IMR-90 (cell line): ENCODE measurements around the gene DRC3. TPM values are rescaled to one million over a fixed set of nuclear protein-coding genes. Genes with fewer than 3 reads are reported as not detected.

ENCODE experiments used
- ATAC-seq: fragments of 200-7000 bp; cut with Tn5 transposase; 2 replicates; pipeline ENCODE4 v1.9.1; 2020; ENCODE audit warnings: low read depth, mild to moderate bottlenecking, moderate library complexity
- BruUV-seq: library from RNA; stranded (reverse); fragments of 400-500 nt; replicated peaks from 2 replicates; lab custom pipeline; 2021; lab: Mats Ljungman, UMichigan
- CTCF ChIA-PET: fragments of 300-600 bp; formaldehyde crosslinking; extraction: SDS; loops from one replicate; lab custom pipeline; 2021; ENCODE audit warnings: antibody characterized with exemption; lab: Yijun Ruan, JAX
- POLR2A ChIA-PET: fragments of 300-600 bp; sonication (Branson Sonifier 250); formaldehyde crosslinking; loops from one replicate; lab custom pipeline; 2022; ENCODE audit warnings: antibody characterized with exemption; ENCODE audit not compliant: unreplicated experiment; lab: Charles Lee
- DNase-seq: peaks from one replicate; pipeline ENCODE4 v3.0.0; 2013
- H2AFZ ChIP-seq: replicated peaks from 2 replicates; pipeline ENCODE3; 2013; ENCODE audit warnings: low read length, mild to moderate bottlenecking; ENCODE audit not compliant: poor library complexity
- H2AK5ac ChIP-seq: 2 replicates; pipeline ENCODE4 v1.6.1; 2013; ENCODE audit warnings: low read depth, low read length, inconsistent platforms
- H2AK9ac ChIP-seq: replicated peaks from 2 replicates; pipeline ENCODE3; 2013; ENCODE audit warnings: mild to moderate bottlenecking, low read depth, low read length, moderate library complexity; ENCODE audit not compliant: poor library complexity
- H2BK120ac ChIP-seq: 2 replicates; pipeline ENCODE4 v1.6.1; 2013; ENCODE audit warnings: low read depth, low read length, inconsistent platforms
- H2BK15ac ChIP-seq: 3 replicates; pipeline ENCODE4 v1.6.1; 2013; ENCODE audit warnings: low read depth, low read length, inconsistent platforms
- H2BK20ac ChIP-seq: 2 replicates; pipeline ENCODE4 v1.6.1; 2013; ENCODE audit warnings: low read depth, mild to moderate bottlenecking, inconsistent platforms, low read length, moderate library complexity
- H2BK5ac ChIP-seq: 2 replicates; pipeline ENCODE4 v1.6.1; 2013; ENCODE audit warnings: mild to moderate bottlenecking, low read depth, low read length, inconsistent platforms; ENCODE audit not compliant: poor library complexity, severe bottlenecking
- H3K14ac ChIP-seq: replicated peaks from 2 replicates; pipeline ENCODE4 v1.6.1; 2013; ENCODE audit warnings: low read depth, low read length, inconsistent platforms
- H3K18ac ChIP-seq: 2 replicates; pipeline ENCODE4 v1.6.1; 2013; ENCODE audit warnings: low read depth, low read length, control low read depth
- H3K23ac ChIP-seq: 2 replicates; pipeline ENCODE4 v1.6.1; 2013; ENCODE audit warnings: low read depth, low read length, inconsistent platforms
- H3K27ac ChIP-seq: 2 replicates; pipeline ENCODE4 v1.5.1; 2013; ENCODE audit warnings: mild to moderate bottlenecking, control low read depth, low read length; ENCODE audit not compliant: insufficient read depth
- H3K27me3 ChIP-seq: 2 replicates; pipeline ENCODE4 v1.6.1; 2013; ENCODE audit warnings: low read length; ENCODE audit not compliant: control insufficient read depth, insufficient read depth
- H3K36me3 ChIP-seq: 2 replicates; pipeline ENCODE4 v1.6.1; 2013; ENCODE audit warnings: low read length, mixed read lengths; ENCODE audit not compliant: control insufficient read depth, insufficient read depth
- H3K4ac ChIP-seq: 2 replicates; pipeline ENCODE4 v1.6.1; 2013; ENCODE audit warnings: low read depth, low read length, inconsistent platforms
- H3K4me1 ChIP-seq: 2 replicates; pipeline ENCODE4 v1.6.1; 2013; ENCODE audit warnings: low read length, mixed read lengths; ENCODE audit not compliant: control insufficient read depth, insufficient read depth
- H3K4me2 ChIP-seq: 2 replicates; pipeline ENCODE4 v1.6.1; 2013; ENCODE audit warnings: low read depth, mild to moderate bottlenecking, control low read depth, low read length, moderate library complexity
- H3K4me3 ChIP-seq: 2 replicates; pipeline ENCODE4 v1.5.1; 2013; ENCODE audit warnings: low read depth, mild to moderate bottlenecking, control low read depth, low read length, moderate library complexity; ENCODE audit not compliant: insufficient read depth
- H3K56ac ChIP-seq: 2 replicates; pipeline ENCODE4 v1.6.1; 2013; ENCODE audit warnings: low read length, inconsistent platforms; ENCODE audit not compliant: insufficient read depth; ENCODE audit errors: extremely low read depth
- H3K79me1 ChIP-seq, 2 experiments: 2 replicates each; pipeline ENCODE4 v1.6.1; 2013; ENCODE audit warnings: low read length in 2 of 2, inconsistent platforms in 1 of 2, low read depth in 1 of 2
- H3K9ac ChIP-seq: 2 replicates; pipeline ENCODE4 v1.6.1; 2013; ENCODE audit warnings: low read depth, low read length, control low read depth
- H3K9me1 ChIP-seq: 2 replicates; pipeline ENCODE4 v1.6.1; 2013; ENCODE audit warnings: low read length, inconsistent platforms; ENCODE audit not compliant: insufficient read depth
- H3K9me3 ChIP-seq: 2 replicates; pipeline ENCODE4 v1.6.1; 2013; ENCODE audit warnings: low read length; ENCODE audit not compliant: control insufficient read depth, insufficient read depth
- H4K20me1 ChIP-seq: 2 replicates; pipeline ENCODE4 v1.6.1; 2013; ENCODE audit warnings: low read length, inconsistent platforms; ENCODE audit not compliant: insufficient read depth
- H4K5ac ChIP-seq: 2 replicates; pipeline ENCODE4 v1.6.1; 2013; ENCODE audit warnings: mild to moderate bottlenecking, low read depth, low read length, control low read depth
- H4K8ac ChIP-seq, 2 experiments: 2 replicates each; pipeline ENCODE4 v1.6.1; 2013; ENCODE audit warnings: low read depth in 2 of 2, low read length in 2 of 2, control low read depth in 1 of 2, inconsistent platforms in 1 of 2
- H4K91ac ChIP-seq: 2 replicates; pipeline ENCODE4 v1.6.1; 2013; ENCODE audit warnings: low read depth, low read length, inconsistent platforms; ENCODE audit not compliant: insufficient read depth
- CHD1 ChIP-seq: IDR thresholded peaks from 2 replicates; pipeline ENCODE4 v1.6.1; 2012; ENCODE audit warnings: low read depth, low read length, improper control_type of control experiment
- ELK1 ChIP-seq: fragments of 150-350 bp; IDR thresholded peaks from 2 replicates; pipeline ENCODE4 v1.6.1; 2016; ENCODE audit warnings: low read depth, mild to moderate bottlenecking, low read length, moderate library complexity, borderline replicate concordance
- FOS ChIP-seq: fragments of 150-350 bp; IDR thresholded peaks from 2 replicates; pipeline ENCODE4 v1.6.1; 2016; ENCODE audit warnings: low read depth, low read length
- POLR2A ChIP-seq: IDR thresholded peaks from 2 replicates; pipeline ENCODE4 v1.6.1; 2012; ENCODE audit warnings: mild to moderate bottlenecking, low read depth, low read length
- SMC3 ChIP-seq: fragments of 150-350 bp; IDR thresholded peaks from 2 replicates; pipeline ENCODE4 v1.6.1; 2016; ENCODE audit warnings: low read depth, mild to moderate bottlenecking, antibody characterized with exemption, low read length, moderate library complexity
- WGBS, 2 experiments: methylation state at CpG; one replicate each; pipeline versions ENCODE4 v1.1.5 to v1.1.7; 2013; ENCODE audit warnings: missing lambda C conversion rate in 2 of 2; ENCODE audit not compliant: insufficient read length in 1 of 2; ENCODE audit errors: extremely low coverage in 2 of 2; 5-methylcytosine and 5-hydroxymethylcytosine counted together
- dilution Hi-C: fragments of 300-500 bp; cut with HindIII; formaldehyde crosslinking; loops from one replicate; pipeline ENCODE4 v1.14.3; 2018; ENCODE audit warnings: low sequenced_read_pairs; ENCODE audit not compliant: unreplicated experiment
- in situ Hi-C: fragments of 300-500 bp; cut with MboI; formaldehyde crosslinking; loops from 3 replicates; pipeline ENCODE4 v1.14.3; 2019; ENCODE audit warnings: low sequenced_read_pairs, inconsistent platforms, mixed read lengths
- intact Hi-C: fragments of 100-400 bp; cut with micrococcal nuclease; formaldehyde crosslinking; loops from 2 replicates; pipeline ENCODE4 v1.10.0; 2022
- polyA plus RNA-seq, 3 experiments: library from polyadenylated mRNA; depleted of rRNA; stranded (reverse); fragments of >200 nt; gene quantifications; 2 replicates each; pipeline ENCODE4 v1.2.3, GENCODE V29; 2012; ENCODE audit warnings: low replicate concordance in 1 of 3
- total RNA-seq: library from RNA; depleted of rRNA; stranded (reverse); fragments of >200 nt; gene quantifications from 2 replicates; pipeline ENCODE4 v1.2.3, GENCODE V29; 2012

The DRC3 gene
- total and polyA plus RNA-seq, 2 of the 4 experiments (the other 2 are of a cell fraction) = 0.55 to 0.72 TPM

- Histone ChIP-seq H3K4me2 (no peak overlapping the region), H3K79me1 (peaks cover 43 to 81% of the 10 kb centered on the region in 2 experiments), H3K9ac (no peak overlapping the region), H3K14ac (peak overlapping the region; percentile 55; the same call in 1 of the 2 replicates), H3K56ac (no peak overlapping the region), H2BK15ac (no peak overlapping the region; the same call in 2 of the 3 replicates), H2BK5ac (no peak overlapping the region), H2AK5ac (no peak overlapping the region; the same call in none of the 2 replicates), H2AFZ (no peak overlapping the region), H3K36me3 (no peaks in the 10 kb centered on the region), H3K23ac (no peak overlapping the region), H4K8ac (no peak overlapping the region; a peak in 1 of 4 replicates), H3K4ac (peak overlapping the region; percentile 31), H3K4me1 (peaks cover 25% of the 10 kb centered on the region), H2BK120ac (0 out of 2 replicates have a peak overlapping the region, but pooled peaks have one; percentile 1), H4K5ac (no peak overlapping the region; the same call in 1 of the 2 replicates), H3K9me1 (peaks cover 24% of the 10 kb centered on the region), H2BK20ac (0 out of 2 replicates have a peak overlapping the region, but pooled peaks have one; percentile 1), H3K27ac (no peak overlapping the region), H2AK9ac (peak overlapping the region; percentile 21), H3K4me3 (no peak overlapping the region), H3K18ac (no peak overlapping the region), H3K27me3 (no peaks in the 10 kb centered on the region), H3K9me3 (no peaks in the 10 kb centered on the region), H4K91ac (0 out of 2 replicates have a peak overlapping the region, but pooled peaks have one; percentile 13), H4K20me1 (peaks cover 3% of the 10 kb centered on the region; the same call in 1 of the 2 replicates)
- in situ Hi-C loops (no loop called here), intact Hi-C loops (no loop called here), dilution Hi-C loops (no loop called here)
- no CpG with 5 or more reads among the region's 5 CpGs for WGBS, 2 experiments
- ATAC-seq (peak; percentile 50), DNase-seq (no peak)
- no TSS peak for BruUV-seq
- ChIA-PET CTCF (interaction anchor here (0.8 kb wide), 1 partner anchor 9 kb away, joined by 5 read pairs; no protein-coding TSS in a partner anchor), POLR2A (no interaction called here)
- TF ChIP-seq SMC3 (no peak), FOS (no peak), ELK1 (no peak), CHD1 (no peak), POLR2A (no peak)
Observed at GRCh38 chr17:17926840-17927449, 45.7 kb upstream of the DRC3 start.
